Fibroblast of mammary gland (primary cell): ENCODE data around the gene GRK5.

ENCODE experiments used
- DNase-seq: peaks from one replicate; pipeline ENCODE4 v3.0.0-alpha.2; 2010; ENCODE audit warnings: low read depth
- H3K4me3 ChIP-seq: 2 replicates; pipeline ENCODE4 v1.5.1; 2011; ENCODE audit warnings: low read depth, mild to moderate bottlenecking, low read length, moderate library complexity; ENCODE audit not compliant: control insufficient read depth
- TF ChIP-seq, protein P1 (sequence below): conservative IDR thresholded peaks from 2 replicates; pipeline ENCODE4 v1.5.1; 2011; ENCODE audit warnings: low read depth, low read length, inconsistent platforms; ENCODE audit not compliant: control insufficient read depth, insufficient read depth

The GRK5 gene

DNA sequence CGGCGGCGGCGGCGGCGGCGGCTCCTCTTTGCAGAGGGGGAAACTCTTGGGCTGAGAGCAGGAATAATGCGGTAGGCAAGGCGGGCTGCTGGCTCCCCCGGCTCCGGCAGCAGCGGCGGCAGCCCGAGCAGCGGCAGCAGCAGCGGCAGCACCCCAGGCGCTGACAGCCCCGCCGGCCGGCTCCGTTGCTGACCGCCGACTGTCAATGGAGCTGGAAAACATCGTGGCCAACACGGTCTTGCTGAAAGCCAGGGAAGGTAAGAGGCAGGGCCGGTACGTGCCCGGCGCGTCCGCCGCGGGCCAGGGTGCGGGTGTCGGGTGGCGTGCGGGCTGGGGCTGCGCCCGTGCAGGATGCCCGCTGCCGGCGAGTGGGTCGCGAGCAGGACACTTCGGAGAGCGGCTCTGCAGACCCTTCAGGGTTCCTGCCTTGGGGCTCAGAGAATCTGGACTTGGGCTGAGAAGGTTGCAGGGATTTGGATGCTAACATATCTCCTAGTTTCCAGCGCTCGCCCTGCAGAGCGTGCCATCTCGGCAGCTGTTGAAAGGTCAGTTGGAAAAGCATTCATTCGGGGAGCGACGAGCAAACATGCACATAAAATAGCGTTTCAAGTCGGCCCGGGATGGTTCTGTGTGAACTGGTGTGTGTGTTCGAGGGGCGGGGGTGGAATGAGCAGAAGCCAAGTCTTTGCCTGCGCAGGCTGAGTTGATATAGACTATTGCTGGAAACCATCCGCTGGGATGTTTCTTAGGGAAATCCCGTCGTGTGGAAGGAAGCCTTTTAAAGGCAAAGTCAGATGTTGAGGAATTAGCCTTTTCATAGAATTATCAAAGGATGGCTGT lies 562 bp downstream of the GRK5 start:
- TF ChIP-seq, protein P1, sequence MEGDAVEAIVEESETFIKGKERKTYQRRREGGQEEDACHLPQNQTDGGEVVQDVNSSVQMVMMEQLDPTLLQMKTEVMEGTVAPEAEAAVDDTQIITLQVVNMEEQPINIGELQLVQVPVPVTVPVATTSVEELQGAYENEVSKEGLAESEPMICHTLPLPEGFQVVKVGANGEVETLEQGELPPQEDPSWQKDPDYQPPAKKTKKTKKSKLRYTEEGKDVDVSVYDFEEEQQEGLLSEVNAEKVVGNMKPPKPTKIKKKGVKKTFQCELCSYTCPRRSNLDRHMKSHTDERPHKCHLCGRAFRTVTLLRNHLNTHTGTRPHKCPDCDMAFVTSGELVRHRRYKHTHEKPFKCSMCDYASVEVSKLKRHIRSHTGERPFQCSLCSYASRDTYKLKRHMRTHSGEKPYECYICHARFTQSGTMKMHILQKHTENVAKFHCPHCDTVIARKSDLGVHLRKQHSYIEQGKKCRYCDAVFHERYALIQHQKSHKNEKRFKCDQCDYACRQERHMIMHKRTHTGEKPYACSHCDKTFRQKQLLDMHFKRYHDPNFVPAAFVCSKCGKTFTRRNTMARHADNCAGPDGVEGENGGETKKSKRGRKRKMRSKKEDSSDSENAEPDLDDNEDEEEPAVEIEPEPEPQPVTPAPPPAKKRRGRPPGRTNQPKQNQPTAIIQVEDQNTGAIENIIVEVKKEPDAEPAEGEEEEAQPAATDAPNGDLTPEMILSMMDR, result no peak
- peak; percentile 64 for DNase-seq
- H3K4me3 ChIP-seq, result peak overlapping the region; percentile 79

DNA sequence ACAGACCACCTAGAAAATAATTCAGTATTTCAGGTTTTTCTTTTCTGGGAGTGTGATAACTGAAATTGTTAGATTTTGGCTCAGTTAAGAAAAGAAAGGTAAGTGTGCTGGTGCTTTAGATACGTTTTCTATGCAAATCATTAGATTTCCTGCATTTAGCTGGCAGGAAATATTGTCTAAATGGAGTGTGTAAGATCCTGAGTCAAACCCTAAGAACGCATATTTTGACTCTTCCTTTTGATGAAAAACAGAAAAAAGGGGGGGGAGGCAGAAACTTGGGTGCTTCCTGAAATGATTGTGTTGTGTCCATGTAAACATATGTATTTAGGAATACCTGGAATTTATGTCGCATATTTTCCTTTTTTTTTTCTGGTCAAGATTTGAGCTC lies 1.2 kb downstream of the GRK5 start:
- peak overlapping the region; percentile 79 for H3K4me3 ChIP-seq
- TF ChIP-seq, protein P1, result no peak
- DNase-seq, result peak; percentile 55

DNA sequence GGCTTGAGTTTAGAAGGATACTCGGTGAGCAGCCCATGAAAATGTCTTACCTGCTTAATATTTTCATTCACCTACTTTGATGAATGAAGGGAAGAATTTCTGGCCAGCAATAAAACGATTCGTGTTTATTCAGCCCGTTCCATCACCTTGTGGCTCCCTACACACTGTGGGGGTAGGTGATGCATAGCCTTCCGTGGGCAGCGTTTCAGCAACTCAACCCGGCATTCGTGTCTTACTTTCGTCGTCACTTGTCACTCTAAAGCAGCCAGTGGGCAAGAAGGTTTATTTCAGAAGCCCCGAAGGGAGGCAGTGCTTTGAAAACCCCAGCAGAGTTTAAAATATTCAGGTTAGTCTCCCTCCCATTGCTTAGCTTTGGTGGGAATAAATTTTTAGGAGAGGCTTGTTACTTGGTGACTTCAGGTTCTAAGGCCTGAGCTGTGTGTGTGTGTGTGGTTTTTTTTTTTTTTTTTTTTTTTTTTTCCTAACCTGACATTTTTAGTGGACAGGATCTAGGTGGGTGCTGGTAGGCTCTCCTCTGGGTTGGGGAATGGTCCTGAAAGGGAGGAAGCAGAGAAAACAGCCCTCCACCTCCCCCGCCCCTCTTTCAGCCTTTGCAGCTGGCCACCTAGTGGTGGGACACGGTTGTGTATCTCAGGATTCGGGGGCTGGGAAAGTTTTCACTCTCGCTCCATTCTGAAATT lies 1.8 kb downstream of the GRK5 start:
- TF ChIP-seq, protein P1, result peak; percentile 89
- DNase-seq, result peak; percentile 55
- H3K4me3 ChIP-seq, result peak overlapping the region; percentile 79

DNA sequence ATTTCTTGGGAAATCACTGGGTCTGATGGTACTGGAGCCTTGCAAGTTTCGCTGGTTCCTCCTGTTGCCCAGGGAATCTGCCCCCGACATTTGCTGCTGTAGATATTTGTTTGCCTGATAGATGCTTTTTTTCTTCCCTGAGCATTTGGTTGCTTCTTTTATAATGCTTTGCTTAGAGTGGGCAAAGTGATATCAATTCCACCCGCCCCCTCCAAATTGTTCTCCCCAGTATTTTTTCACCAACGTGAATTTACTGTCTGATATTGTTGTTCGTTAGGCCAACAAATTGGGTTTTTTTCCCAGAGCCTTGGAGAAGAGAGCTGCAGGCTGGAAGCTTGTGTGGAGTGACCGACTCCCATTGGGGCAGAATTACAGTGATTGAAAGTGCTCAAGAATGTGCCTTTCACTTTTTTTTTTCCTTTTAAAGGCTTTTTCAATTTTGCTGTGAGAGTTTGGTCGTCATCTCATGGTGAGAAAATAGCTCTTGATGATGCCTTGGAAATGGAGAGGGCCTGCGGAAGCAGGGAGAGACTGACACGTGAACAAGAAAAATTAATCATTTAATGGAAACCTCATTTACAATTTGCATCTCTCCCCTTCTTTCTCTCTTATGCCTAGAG lies 2.5 kb downstream of the GRK5 start:
- TF ChIP-seq, protein P1, result no peak
- no peak for DNase-seq
- no peak overlapping the region for H3K4me3 ChIP-seq

DNA sequence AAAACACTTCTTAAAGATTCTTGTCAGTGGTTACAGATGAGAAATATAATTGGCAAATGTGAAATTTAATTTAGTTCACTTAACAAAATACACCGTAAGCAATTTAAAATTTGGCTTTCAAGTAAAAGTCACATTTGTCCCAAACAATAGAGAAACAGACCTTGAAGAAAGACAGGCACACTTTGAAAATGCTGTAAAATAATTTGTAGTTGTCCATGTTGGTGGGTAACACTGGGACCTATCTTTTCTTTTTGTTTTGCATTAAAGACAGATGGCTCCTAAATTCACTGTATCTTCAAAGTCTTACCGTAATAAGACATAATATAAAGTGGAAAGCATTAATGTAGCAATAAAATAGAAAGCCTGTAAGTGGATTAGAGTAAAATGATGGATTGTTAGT lies 3.3 kb downstream of the GRK5 start:
- H3K4me3 ChIP-seq, result no peak overlapping the region
- TF ChIP-seq, protein P1, result no peak
- no peak for DNase-seq

DNA sequence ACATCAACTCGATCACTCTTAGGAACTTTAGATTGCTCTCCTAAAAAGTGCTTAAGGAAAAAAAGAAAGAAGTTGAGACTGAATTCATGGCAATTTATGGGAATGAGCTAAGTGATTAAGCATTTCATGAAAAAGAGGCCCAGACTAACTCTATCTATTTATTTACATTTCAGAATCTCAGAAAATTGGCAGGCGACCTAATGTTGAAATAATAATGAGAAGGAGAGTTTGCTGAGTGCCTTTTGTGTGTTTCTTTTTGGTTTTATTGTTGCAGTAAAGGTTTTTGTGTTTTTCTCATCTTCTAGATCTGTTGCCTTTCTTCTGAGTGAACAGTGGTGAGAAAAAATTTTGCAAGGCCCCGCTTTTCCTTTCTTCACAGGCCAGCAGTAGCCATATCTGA lies 3.8 kb downstream of the GRK5 start:
- TF ChIP-seq, protein P1, result no peak
- no peak overlapping the region for H3K4me3 ChIP-seq
- peak; percentile 46 for DNase-seq
